Measurements from ENCODE around the gene EPN1. TPM values are rescaled to one million over a fixed set of nuclear protein-coding genes. Genes with fewer than 3 reads are reported as not detected.

Gene EPN1
- total RNA-seq, 4 donors from 2014 or later: 58.7 to 214 (median 190) TPM

DNA sequence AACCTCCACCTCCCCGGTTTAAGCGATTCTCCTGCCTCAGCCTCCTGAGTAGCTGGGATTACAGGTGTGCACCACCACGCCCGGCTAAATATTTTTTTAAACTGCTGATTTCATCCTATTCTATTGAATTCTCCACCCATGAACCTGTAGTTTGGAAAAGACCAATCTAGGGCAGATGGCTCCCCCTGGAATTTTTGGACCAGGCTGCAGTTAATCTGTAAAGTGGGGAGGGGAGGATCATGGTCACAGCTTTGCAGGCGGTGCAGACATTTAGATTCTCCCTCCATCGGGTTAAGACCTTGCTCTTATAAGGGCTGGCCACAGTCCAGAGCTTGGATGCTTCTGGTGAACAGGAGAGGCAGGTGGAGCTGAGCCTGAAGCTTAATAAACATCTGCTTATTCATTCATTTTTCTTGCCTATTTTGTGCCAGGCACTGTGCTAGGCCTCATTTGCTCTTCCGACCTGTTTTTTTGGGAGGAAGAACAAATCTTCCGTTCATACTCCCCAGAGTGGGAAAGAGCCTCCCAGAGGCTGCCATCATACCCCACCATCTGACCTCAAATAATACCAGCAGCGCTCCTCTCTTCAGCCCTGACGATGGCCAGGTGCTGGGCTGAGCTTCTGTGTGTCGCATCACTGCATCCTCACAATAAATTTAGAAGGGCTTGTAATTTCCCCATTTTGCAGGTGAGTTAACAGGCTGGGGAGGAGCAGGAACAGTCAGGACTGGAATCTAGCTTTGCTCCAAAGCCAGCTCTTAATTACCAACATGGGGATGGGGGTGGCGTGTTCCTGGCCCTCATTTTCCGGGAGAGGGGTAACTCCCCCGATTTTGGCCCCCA lies 27.9 kb upstream of the EPN1 start:
- in situ Hi-C loops (cut with MboI; ENCODE audit: low sequenced_read_pairs in 4 of 4) (loop anchor here in 1 of 4 donors (25.0 kb wide), 1 partner anchor 510 kb away; the partner anchor contains the start of gene TNNT1), intact Hi-C loops (cut with DNase I; ENCODE audit: low total_unique reads) (no loop called here)
- Histone ChIP-seq H3K36me3 (peaks cover 0 to 10% of the 10 kb centered on the region in 2 donors), H3K4me1 (peaks cover 43 to 45% of the 10 kb centered on the region in 2 donors), H3K27ac (peak overlapping the region; percentile 72 to 91 (median 84)), H3K27me3 (no peaks in the 10 kb centered on the region), H3K9me3 (no peaks in the 10 kb centered on the region), H3K4me3 (peak overlapping the region; percentile 80 to 88 (median 82))
- DNase-seq (no peak), ATAC-seq (no peak)
- no peak for TF ChIP-seq POLR2A (IDR thresholded peaks at IDR 0.05)
- TF ChIP-seq, protein P1, sequence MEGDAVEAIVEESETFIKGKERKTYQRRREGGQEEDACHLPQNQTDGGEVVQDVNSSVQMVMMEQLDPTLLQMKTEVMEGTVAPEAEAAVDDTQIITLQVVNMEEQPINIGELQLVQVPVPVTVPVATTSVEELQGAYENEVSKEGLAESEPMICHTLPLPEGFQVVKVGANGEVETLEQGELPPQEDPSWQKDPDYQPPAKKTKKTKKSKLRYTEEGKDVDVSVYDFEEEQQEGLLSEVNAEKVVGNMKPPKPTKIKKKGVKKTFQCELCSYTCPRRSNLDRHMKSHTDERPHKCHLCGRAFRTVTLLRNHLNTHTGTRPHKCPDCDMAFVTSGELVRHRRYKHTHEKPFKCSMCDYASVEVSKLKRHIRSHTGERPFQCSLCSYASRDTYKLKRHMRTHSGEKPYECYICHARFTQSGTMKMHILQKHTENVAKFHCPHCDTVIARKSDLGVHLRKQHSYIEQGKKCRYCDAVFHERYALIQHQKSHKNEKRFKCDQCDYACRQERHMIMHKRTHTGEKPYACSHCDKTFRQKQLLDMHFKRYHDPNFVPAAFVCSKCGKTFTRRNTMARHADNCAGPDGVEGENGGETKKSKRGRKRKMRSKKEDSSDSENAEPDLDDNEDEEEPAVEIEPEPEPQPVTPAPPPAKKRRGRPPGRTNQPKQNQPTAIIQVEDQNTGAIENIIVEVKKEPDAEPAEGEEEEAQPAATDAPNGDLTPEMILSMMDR (IDR thresholded peaks at IDR 0.05 in 4 of 5, conservative IDR thresholded peaks at IDR 0.05 in 1 of 5): no peak

DNA sequence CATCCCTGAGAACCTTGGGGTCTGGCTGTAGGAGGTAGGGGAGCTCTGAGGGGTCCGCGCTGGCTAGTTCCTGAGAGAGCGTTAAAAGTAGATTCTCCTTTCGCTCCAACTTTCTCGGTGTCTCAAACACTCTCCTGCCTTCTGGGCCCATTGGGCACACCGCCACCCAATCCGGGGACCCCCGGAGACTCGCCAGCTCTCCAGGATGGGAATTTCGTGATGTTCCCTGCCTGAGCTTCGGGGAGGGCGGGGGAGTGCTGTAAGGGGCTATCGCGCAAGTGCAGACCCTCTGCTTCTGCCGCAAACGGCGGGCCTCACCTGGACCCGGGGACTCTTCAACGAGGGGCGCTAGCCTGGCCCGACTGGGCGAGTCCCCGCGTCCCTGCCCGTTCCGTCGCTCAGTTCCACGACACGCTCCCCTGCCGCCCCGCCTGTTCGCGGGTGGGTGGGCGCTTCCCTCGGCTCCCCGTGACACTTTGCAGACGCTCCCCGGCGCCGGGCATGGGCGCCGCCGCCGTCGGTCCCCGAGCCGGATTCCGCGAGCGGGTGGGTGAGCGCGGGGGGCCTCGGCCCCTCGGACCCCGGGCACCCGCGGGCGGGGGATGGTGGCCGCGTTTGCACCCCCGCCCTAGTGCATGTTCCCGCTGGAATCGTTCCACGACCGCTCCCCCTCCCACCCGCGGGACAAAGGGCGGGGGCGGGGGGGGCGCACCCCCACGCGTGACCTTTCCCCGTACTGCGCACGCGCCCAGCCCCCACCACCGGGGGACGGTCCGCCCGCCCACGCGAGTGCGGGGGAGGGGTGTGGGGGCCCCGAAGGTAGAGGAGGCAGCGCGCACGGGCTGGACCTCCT lies 27.1 kb upstream of the EPN1 start, which contains the start of gene CCDC106:
CCDC106 (plus strand) TSS at position 481 of the 853 bp plus-strand sequence. CDS start 835 bp downstream, outside the sequence.
- TF ChIP-seq, protein P1 (IDR thresholded peaks at IDR 0.05 in 4 of 5, conservative IDR thresholded peaks at IDR 0.05 in 1 of 5): peak in 1 of 5 experiments; percentile 8
- no peak for TF ChIP-seq POLR2A (IDR thresholded peaks at IDR 0.05)
- intact Hi-C loops (cut with DNase I; ENCODE audit: low total_unique reads) (no loop called here), in situ Hi-C loops (cut with MboI; ENCODE audit: low sequenced_read_pairs in 4 of 4) (loop anchor here in 1 of 4 donors (25.0 kb wide), 1 partner anchor 511 kb away; the partner anchor contains the start of gene TNNT1)
- peaks cover 37 to 38% of the 10 kb centered on the region in 2 donors for H3K4me1 ChIP-seq
- no peaks in the 10 kb centered on the region for H3K9me3 ChIP-seq
- H3K27ac ChIP-seq: peak within 1 kb of the TSS; percentile 72 to 91 (median 84)
- DNase-seq (peak in 1 of 2 donors; percentile 56), ATAC-seq (peak; percentile 45 to 64)
- peak within 1 kb of the TSS; percentile 80 to 88 (median 82) for H3K4me3 ChIP-seq
- no peaks in the 10 kb centered on the region for H3K27me3 ChIP-seq
- H3K36me3 ChIP-seq: peaks cover 0 to 14% of the 10 kb centered on the region in 2 donors

DNA sequence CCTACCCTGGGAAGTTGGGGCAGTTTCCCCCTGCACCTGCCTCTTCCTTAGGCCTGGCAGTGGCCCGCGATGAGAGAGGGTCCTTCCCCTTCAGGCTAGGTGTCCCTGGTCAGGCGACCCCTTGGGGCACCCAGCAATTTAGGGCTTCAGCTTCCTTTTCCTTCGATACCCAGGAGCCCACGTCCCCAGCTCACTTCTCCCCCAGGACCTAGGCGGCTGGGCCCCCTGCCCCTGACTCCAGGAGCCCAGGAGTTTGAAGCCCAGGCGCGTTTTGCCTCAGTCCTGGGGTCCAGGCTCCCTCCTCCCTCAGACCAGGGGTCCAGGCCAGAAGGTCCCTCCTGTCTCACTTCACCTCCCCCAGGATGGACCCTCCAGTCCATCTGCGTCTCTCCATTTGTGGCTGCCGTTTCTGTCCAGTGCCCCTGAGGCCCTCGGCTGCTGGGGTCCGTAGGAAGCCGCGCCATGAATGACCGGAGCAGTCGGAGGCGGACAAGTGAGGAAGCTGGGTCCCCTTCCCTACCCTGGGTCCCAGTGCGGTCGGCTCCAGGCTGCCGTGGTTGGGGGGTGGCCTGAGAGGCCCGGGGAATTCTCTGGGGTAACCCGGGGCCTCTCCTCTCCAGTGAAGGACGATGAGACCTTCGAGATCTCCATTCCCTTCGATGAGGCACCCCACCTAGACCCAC lies 26.3 kb upstream of the EPN1 start:
- no peak for DNase-seq
- Histone ChIP-seq H3K27me3 (no peaks in the 10 kb centered on the region), H3K4me3 (peak overlapping the region; percentile 80 to 88 (median 82)), H3K27ac (peak overlapping the region; percentile 72 to 91 (median 84)), H3K9me3 (no peaks in the 10 kb centered on the region), H3K36me3 (peaks cover 0 to 14% of the 10 kb centered on the region in 2 donors), H3K4me1 (peaks cover 34 to 36% of the 10 kb centered on the region in 2 donors)
- intact Hi-C loops (cut with DNase I; ENCODE audit: low total_unique reads) (no loop called here), in situ Hi-C loops (cut with MboI; ENCODE audit: low sequenced_read_pairs in 4 of 4) (loop anchor here in 1 of 4 donors (25.0 kb wide), 1 partner anchor 511 kb away; the partner anchor contains the start of gene TNNT1)
- TF ChIP-seq, protein P1 (IDR thresholded peaks at IDR 0.05 in 4 of 5, conservative IDR thresholded peaks at IDR 0.05 in 1 of 5): no peak
- no peak for TF ChIP-seq POLR2A (IDR thresholded peaks at IDR 0.05)
- ATAC-seq: no peak

Data from gastrocnemius medialis (tissue), 4 donors.